Activated T-helper 1 cell treated with anti-CD3 and anti-CD28 coated beads, Interleukin-12 subunit alpha, Interleukin-12 subunit beta, Interleukin-2, Interleukin-4 antibody, amounts not matched to agents 30 ng/mL and 10 ng/mL and 1 ng/mL, durations not matched to agents 14 hours and 24 hours and 36 hours (primary cell): ENCODE measurements around the gene SLC24A3. TPM values are rescaled to one million over a fixed set of nuclear protein-coding genes. Genes with fewer than 3 reads are reported as not detected.

Experiments
- DNase-seq: peaks from one replicate; pipeline ENCODE4 v3.0.0; 2021; ENCODE audit warnings: low spot score
- H3K27ac Mint-ChIP-seq: one replicate; pipeline ENCODE4 v1.8.0; 2021; ENCODE audit warnings: mild to moderate bottlenecking, mixed read lengths
- H3K27me3 Mint-ChIP-seq: one replicate; pipeline ENCODE4 v1.8.0; 2022; ENCODE audit warnings: mild to moderate bottlenecking, moderate library complexity, mixed read lengths; ENCODE audit not compliant: insufficient read depth
- H3K36me3 Mint-ChIP-seq: one replicate; pipeline ENCODE4 v1.8.0; 2021; ENCODE audit warnings: low read depth, mixed read lengths
- H3K4me1 Mint-ChIP-seq: one replicate; pipeline ENCODE4 v1.8.0; 2021; ENCODE audit warnings: low read depth, mixed read lengths
- H3K4me3 Mint-ChIP-seq: one replicate; pipeline ENCODE4 v1.8.0; 2021; ENCODE audit warnings: mild to moderate bottlenecking, moderate library complexity, mixed read lengths
- H3K9me3 Mint-ChIP-seq: one replicate; pipeline ENCODE4 v1.8.0; 2021; ENCODE audit warnings: mixed read lengths
- intact Hi-C: fragments of 100-400 bp; cut with micrococcal nuclease; formaldehyde crosslinking; loops from one replicate; pipeline ENCODE4 v1.15.1; 2024
- total RNA-seq: library from RNA; stranded (reverse); gene quantifications from 2 replicates; pipeline ENCODE4 v1.2.3, GENCODE V29; 2022

Gene SLC24A3
- total RNA-seq, 1 donor from 2014 or later: not detected

GRCh38 chr20:19265646-19266374 is 53.4 kb downstream of the SLC24A3 start:
- H3K36me3 Mint-ChIP-seq: no peaks in the 10 kb centered on the region
- intact Hi-C loops: no loop called here
- no peak overlapping the region for H3K27ac Mint-ChIP-seq
- no peaks in the 10 kb centered on the region for H3K4me1 Mint-ChIP-seq
- no peaks in the 10 kb centered on the region for H3K27me3 Mint-ChIP-seq
- no peak for DNase-seq
- no peaks in the 10 kb centered on the region for H3K9me3 Mint-ChIP-seq
- no peak overlapping the region for H3K4me3 Mint-ChIP-seq

- intact Hi-C loops: no loop called here
- Mint-ChIP-seq H3K4me3 (no peak overlapping the region), H3K27ac (no peak overlapping the region), H3K9me3 (no peaks in the 10 kb centered on the region), H3K27me3 (no peaks in the 10 kb centered on the region), H3K36me3 (no peaks in the 10 kb centered on the region), H3K4me1 (no peaks in the 10 kb centered on the region)
- no peak for DNase-seq
These were observed 56.0 kb downstream of the SLC24A3 start for GRCh38 chr20:19268426-19268825.

- no peaks in the 10 kb centered on the region for H3K4me1 Mint-ChIP-seq
- H3K27ac Mint-ChIP-seq: no peak overlapping the region
- H3K36me3 Mint-ChIP-seq: no peaks in the 10 kb centered on the region
- H3K27me3 Mint-ChIP-seq: no peaks in the 10 kb centered on the region
- H3K9me3 Mint-ChIP-seq: no peaks in the 10 kb centered on the region
- H3K4me3 Mint-ChIP-seq: no peak overlapping the region
- intact Hi-C loops: no loop called here
- no peak for DNase-seq
These were observed 57.4 kb downstream of the SLC24A3 start for GRCh38 chr20:19269737-19270340.

GRCh38 chr20:19271879-19272651 is 59.6 kb downstream of the SLC24A3 start:
- H3K27me3 Mint-ChIP-seq: no peaks in the 10 kb centered on the region
- intact Hi-C loops: no loop called here
- H3K4me1 Mint-ChIP-seq: no peaks in the 10 kb centered on the region
- DNase-seq: no peak
- no peak overlapping the region for H3K4me3 Mint-ChIP-seq
- H3K9me3 Mint-ChIP-seq: no peaks in the 10 kb centered on the region
- H3K36me3 Mint-ChIP-seq: no peaks in the 10 kb centered on the region
- no peak overlapping the region for H3K27ac Mint-ChIP-seq

GRCh38 chr20:19272976-19273654 is 60.7 kb downstream of the SLC24A3 start:
- Mint-ChIP-seq H3K27ac (no peak overlapping the region), H3K4me3 (no peak overlapping the region), H3K27me3 (no peaks in the 10 kb centered on the region), H3K36me3 (no peaks in the 10 kb centered on the region), H3K4me1 (no peaks in the 10 kb centered on the region), H3K9me3 (no peaks in the 10 kb centered on the region)
- DNase-seq: no peak
- intact Hi-C loops: no loop called here

- intact Hi-C loops: no loop called here
These were observed 61.6 kb downstream of the SLC24A3 start for GRCh38 chr20:19274001-19274400.

GRCh38 chr20:19274412-19275015 is 62.1 kb downstream of the SLC24A3 start:
- DNase-seq: no peak
- Mint-ChIP-seq H3K4me1 (no peaks in the 10 kb centered on the region), H3K4me3 (no peak overlapping the region), H3K27me3 (no peaks in the 10 kb centered on the region), H3K9me3 (no peaks in the 10 kb centered on the region), H3K27ac (no peak overlapping the region), H3K36me3 (no peaks in the 10 kb centered on the region)
- intact Hi-C loops: no loop called here

More at GRCh38 chr20:19274001-19274400, 61.6 kb downstream of the SLC24A3 start:
- Mint-ChIP-seq H3K27me3 (no peaks in the 10 kb centered on the region), H3K27ac (no peak overlapping the region), H3K9me3 (no peaks in the 10 kb centered on the region), H3K4me1 (no peaks in the 10 kb centered on the region), H3K4me3 (no peak overlapping the region), H3K36me3 (no peaks in the 10 kb centered on the region)
- DNase-seq: no peak

- Mint-ChIP-seq H3K27me3 (no peaks in the 10 kb centered on the region), H3K4me3 (no peak overlapping the region), H3K4me1 (no peaks in the 10 kb centered on the region), H3K27ac (no peak overlapping the region), H3K36me3 (no peaks in the 10 kb centered on the region), H3K9me3 (no peaks in the 10 kb centered on the region)
- intact Hi-C loops: no loop called here
- no peak for DNase-seq
These were observed 62.7 kb downstream of the SLC24A3 start for GRCh38 chr20:19275038-19275629.

GRCh38 chr20:19275630-19276071 is 63.2 kb downstream of the SLC24A3 start:
- intact Hi-C loops: no loop called here
- H3K27me3 Mint-ChIP-seq: no peaks in the 10 kb centered on the region
- H3K27ac Mint-ChIP-seq: no peak overlapping the region
- no peaks in the 10 kb centered on the region for H3K36me3 Mint-ChIP-seq
- no peak overlapping the region for H3K4me3 Mint-ChIP-seq
- H3K9me3 Mint-ChIP-seq: no peaks in the 10 kb centered on the region
- H3K4me1 Mint-ChIP-seq: no peaks in the 10 kb centered on the region
- no peak for DNase-seq

- no peaks in the 10 kb centered on the region for H3K36me3 Mint-ChIP-seq
- H3K4me3 Mint-ChIP-seq: no peak overlapping the region
- no peaks in the 10 kb centered on the region for H3K9me3 Mint-ChIP-seq
- no peaks in the 10 kb centered on the region for H3K27me3 Mint-ChIP-seq
- no peak for DNase-seq
- no peak overlapping the region for H3K27ac Mint-ChIP-seq
- no peaks in the 10 kb centered on the region for H3K4me1 Mint-ChIP-seq
- intact Hi-C loops: no loop called here
These were observed 64.9 kb downstream of the SLC24A3 start for GRCh38 chr20:19277381-19277780.

- Mint-ChIP-seq H3K36me3 (no peaks in the 10 kb centered on the region), H3K9me3 (no peaks in the 10 kb centered on the region), H3K4me1 (no peaks in the 10 kb centered on the region), H3K4me3 (no peak overlapping the region), H3K27me3 (no peaks in the 10 kb centered on the region), H3K27ac (no peak overlapping the region)
- intact Hi-C loops: no loop called here
- no peak for DNase-seq
These were observed 71.1 kb downstream of the SLC24A3 start for GRCh38 chr20:19283490-19284025.
